Mammary epithelial cell (primary cell): Measurements from ENCODE around the gene CDC34.

ENCODE experiments used
- CTCF ChIP-seq, 2 donors: IDR thresholded peaks in 1 of 2; conservative IDR thresholded peaks in 1 of 2; 2 replicates each; pipeline ENCODE4 v1.5.1; 2011 to 2012; ENCODE audit warnings: inconsistent platforms in 2 of 2, low read length in 2 of 2, mild to moderate bottlenecking in 2 of 2, control low read depth in 1 of 2, low read depth in 1 of 2; ENCODE audit not compliant: insufficient read depth in 1 of 2; ENCODE audit errors: extremely low read depth in 1 of 2
- EZH2 ChIP-seq: IDR thresholded peaks from 2 replicates; pipeline ENCODE4 v1.6.1; 2012; ENCODE audit warnings: low read length, inconsistent platforms, borderline replicate concordance

GRCh38 chr19:588741-589692, 57.5 kb downstream of the CDC34 start:
- no peak for TF ChIP-seq CTCF (conservative IDR thresholded peaks at IDR 0.05 in 1 of 2, IDR thresholded peaks at IDR 0.05 in 1 of 2; ENCODE audit: extremely low read depth in 1 of 2, insufficient read depth in 1 of 2, low read depth in 1 of 2, low read length in 2 of 2)
- no peak for TF ChIP-seq EZH2
